ENCODE data around the gene PHETA2.
"Not testable (repeated sequence)": the region's sequence is repeated elsewhere in the genome, so short reads cannot be mapped to it uniquely, and the experiment has no call there.

DNA sequence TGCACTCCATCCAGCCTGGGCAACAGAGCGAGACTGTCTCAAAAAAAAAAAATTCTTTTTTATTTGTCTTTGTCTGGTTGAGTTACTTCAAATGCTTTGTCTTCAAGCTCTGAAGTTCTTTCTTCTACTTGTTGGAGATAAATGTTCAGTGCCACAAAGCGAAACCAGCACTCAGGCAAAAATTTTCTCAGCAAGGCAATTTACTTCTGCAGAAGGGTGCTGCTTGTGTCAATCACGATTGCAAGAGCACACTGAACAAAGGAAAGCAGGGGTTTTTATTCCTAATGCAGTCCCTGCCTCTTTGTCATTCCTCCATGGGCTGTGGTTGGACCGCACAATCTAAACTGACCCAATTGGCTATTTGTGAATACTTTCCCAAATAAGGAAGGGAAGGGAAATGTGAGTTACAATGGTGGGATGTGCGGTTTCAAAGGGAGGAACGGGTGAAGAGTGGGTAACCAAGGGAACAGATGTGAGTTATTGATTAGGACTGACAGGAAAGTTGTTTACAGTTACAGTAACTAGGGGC lies 30.3 kb downstream of the PHETA2 start:
- TF ChIP-seq, protein P1, sequence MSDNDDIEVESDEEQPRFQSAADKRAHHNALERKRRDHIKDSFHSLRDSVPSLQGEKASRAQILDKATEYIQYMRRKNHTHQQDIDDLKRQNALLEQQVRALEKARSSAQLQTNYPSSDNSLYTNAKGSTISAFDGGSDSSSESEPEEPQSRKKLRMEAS (IDR thresholded peaks at IDR 0.05; ENCODE audit: insufficient read depth, insufficient read length), result not testable (repeated sequence)
- TF ChIP-seq, protein P2, sequence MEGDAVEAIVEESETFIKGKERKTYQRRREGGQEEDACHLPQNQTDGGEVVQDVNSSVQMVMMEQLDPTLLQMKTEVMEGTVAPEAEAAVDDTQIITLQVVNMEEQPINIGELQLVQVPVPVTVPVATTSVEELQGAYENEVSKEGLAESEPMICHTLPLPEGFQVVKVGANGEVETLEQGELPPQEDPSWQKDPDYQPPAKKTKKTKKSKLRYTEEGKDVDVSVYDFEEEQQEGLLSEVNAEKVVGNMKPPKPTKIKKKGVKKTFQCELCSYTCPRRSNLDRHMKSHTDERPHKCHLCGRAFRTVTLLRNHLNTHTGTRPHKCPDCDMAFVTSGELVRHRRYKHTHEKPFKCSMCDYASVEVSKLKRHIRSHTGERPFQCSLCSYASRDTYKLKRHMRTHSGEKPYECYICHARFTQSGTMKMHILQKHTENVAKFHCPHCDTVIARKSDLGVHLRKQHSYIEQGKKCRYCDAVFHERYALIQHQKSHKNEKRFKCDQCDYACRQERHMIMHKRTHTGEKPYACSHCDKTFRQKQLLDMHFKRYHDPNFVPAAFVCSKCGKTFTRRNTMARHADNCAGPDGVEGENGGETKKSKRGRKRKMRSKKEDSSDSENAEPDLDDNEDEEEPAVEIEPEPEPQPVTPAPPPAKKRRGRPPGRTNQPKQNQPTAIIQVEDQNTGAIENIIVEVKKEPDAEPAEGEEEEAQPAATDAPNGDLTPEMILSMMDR (IDR thresholded peaks at IDR 0.05; ENCODE audit: extremely low read depth in 1 of 2, insufficient read depth in 1 of 2, low read depth in 1 of 2, low read length in 2 of 2), result not testable (repeated sequence)
- TF ChIP-seq EZH2 (IDR thresholded peaks at IDR 0.05; ENCODE audit: borderline replicate concordance, low read depth, low read length, severe bottlenecking); POLR2AphosphoS5 (IDR thresholded peaks at IDR 0.05; ENCODE audit: insufficient read depth, low read depth, low read length); MYC (IDR thresholded peaks at IDR 0.05; ENCODE audit: low read depth, low read length); FOS (IDR thresholded peaks at IDR 0.05; ENCODE audit: borderline replicate concordance, insufficient read depth, low read length); POLR2A (IDR thresholded peaks at IDR 0.05; ENCODE audit: low read depth, low read length); GATA2 (IDR thresholded peaks at IDR 0.05; ENCODE audit: insufficient read depth, insufficient read length, low read depth, low read length): not testable (repeated sequence)

All from endothelial cell of umbilical vein (primary cell).